GM12872 (cell line): Measurements from ENCODE around the gene CHN2.

Experiments
- TF ChIP-seq, protein P1 (sequence below): IDR thresholded peaks from 3 replicates; pipeline ENCODE4 v1.5.1; 2011; ENCODE audit warnings: low read depth, mild to moderate bottlenecking, low read length, moderate library complexity; ENCODE audit not compliant: insufficient read depth

The CHN2 gene

DNA sequence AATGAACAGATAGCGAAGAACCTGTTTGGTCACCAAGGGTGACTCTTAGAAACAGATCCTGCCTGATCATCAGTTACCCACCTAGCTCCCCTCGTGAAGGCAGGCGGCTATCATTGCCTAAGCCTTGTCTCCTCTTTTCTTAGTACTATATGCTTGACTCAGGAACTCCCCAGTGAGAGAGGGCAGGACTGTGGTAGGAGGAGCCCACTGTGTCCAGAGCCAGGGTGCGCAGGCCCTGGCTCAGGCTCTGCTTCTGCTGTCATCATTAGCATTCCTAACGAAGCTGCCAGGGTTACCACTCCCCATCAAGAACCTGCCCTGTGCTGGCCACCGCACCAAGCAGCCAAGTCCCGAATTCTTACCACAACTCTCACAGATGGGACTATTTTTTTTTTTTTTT, 160.8 kb downstream of the CHN2 start:
- TF ChIP-seq, protein P1, sequence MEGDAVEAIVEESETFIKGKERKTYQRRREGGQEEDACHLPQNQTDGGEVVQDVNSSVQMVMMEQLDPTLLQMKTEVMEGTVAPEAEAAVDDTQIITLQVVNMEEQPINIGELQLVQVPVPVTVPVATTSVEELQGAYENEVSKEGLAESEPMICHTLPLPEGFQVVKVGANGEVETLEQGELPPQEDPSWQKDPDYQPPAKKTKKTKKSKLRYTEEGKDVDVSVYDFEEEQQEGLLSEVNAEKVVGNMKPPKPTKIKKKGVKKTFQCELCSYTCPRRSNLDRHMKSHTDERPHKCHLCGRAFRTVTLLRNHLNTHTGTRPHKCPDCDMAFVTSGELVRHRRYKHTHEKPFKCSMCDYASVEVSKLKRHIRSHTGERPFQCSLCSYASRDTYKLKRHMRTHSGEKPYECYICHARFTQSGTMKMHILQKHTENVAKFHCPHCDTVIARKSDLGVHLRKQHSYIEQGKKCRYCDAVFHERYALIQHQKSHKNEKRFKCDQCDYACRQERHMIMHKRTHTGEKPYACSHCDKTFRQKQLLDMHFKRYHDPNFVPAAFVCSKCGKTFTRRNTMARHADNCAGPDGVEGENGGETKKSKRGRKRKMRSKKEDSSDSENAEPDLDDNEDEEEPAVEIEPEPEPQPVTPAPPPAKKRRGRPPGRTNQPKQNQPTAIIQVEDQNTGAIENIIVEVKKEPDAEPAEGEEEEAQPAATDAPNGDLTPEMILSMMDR = no peak

DNA sequence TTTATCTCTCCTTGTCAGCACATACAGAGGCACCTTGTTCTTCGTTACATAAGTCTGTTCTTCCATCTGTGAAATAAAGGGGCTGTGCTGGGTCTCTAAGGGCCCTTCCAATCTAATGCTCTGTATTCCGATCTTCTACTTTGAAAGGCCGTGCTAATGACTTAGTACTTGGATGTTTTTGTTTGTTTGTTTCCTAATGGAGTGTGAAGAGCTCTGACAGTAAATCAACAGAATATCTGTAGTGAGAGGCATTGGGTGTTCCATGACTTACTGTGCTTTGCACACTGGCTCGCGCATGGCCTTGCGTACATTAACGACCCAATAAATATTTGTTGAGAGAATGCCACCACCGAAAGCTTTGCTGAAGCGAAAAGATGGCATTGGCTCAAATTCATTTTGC, 162.1 kb downstream of the CHN2 start:
- TF ChIP-seq, protein P1 = no peak

DNA sequence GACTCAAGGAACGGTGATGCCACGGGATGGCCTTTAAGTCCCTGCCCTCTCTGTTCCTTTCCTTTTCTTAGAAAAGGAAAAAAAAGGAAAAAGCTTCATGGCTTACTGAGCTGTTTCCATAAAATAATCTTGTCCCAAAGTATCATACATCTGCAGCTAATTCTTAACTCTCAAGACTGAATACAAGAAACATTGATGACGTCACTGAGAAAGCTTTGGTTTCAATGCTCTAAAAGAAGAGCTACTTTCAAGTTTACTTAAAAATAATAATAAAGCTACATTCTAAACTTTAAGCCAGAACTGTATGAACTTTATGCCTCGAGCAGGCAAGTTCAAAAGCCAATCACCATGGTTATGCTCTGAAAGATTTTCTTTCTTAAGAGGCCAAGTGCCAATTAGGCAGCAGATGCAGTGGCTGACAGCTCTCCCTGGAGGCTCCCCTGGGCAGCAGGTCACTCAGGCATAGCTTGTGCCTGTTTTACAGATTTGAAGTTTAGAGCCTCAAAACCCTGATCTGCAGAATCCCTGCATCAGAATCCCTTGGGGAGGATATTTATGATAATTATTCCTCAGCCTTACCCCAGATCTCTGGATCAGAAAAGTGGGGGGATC, 165.0 kb downstream of the CHN2 start:
- TF ChIP-seq, protein P1 = no peak

DNA sequence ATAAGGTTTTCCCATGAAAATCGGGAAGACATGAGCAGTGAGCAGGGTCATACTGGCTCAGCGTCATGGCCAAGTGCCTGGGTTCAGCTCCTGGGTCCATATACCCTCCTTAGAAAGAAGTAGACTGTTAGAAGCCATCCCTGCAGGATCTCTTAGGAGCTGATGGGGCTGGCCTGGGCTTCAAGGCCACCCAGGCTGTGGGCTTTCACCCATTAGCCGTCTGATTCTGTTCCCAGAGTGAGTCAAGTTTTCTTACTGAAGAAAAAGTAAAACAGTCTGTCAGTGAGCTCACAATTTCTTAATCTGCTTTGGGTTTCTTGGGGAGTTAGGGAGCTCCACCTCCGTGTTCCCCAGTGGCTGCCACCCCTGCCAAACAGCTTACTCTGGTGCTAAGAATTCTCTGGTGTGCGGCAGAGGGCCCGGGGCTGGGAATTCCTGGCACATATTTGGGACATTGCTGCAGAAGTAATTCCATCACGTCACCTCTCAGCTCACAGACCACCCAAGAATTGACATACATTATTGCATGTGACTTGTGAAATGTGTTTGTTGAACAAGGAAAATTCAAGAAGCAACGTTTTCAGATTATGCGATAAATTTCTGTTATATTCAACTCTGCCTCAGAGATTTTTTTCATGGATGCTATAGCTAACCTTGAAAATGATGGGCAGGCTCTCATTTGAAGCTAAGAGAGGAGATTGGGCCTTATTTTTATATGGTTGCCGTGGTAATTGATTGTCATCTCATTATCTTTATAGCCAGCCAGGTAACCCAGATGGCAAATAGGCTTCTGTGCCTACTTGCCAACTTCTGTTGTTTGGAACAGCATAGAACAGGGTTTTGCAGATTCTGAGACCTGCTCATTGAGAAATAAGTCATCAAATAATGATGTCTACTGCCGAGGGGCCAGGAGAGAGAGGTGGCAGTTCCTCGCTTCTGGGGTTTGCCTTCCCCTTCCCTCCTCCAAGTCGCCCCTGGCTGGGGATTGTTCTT, 166.4 kb downstream of the CHN2 start:
- TF ChIP-seq, protein P1 = no peak

- TF ChIP-seq, protein P1 = no peak
Observed at GRCh38 chr7:29362380-29362779, 167.8 kb downstream of the CHN2 start.

DNA sequence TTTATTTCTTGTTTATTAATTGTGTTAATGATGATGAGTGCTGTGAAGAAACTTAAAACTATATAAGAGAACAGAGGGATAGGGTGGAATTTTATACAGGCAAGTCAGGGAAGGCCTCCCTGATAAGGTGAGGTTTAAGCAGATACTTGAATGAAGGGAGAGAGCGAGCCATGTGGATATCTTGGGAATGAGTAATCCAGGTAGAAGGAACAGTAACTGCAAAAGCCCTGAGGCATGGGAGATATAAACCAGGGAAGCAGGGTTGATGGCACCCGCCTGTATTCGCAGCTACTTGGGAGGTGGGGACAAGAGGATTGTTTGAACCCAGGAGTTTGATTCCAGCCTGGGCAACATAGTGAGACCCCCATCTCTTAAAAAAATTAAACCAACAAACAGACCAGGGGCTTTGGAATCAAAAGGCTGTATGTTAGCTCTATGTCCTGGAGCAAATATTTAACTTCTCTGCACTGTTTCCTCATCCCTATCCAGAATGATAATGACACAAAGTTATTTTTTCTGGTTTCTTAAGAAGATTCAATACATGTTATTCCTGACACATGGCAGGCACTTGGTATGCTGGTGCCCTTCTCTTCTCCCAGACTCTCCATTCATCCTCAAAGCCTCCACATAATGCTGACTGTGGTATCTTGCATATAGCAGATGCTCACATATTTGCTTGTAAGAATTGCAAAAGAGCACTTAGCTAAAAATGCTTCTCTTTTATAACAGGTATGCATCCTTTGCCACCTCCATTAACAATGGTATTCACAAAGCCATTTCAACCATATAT, 169.3 kb downstream of the CHN2 start:
- TF ChIP-seq, protein P1 = no peak

DNA sequence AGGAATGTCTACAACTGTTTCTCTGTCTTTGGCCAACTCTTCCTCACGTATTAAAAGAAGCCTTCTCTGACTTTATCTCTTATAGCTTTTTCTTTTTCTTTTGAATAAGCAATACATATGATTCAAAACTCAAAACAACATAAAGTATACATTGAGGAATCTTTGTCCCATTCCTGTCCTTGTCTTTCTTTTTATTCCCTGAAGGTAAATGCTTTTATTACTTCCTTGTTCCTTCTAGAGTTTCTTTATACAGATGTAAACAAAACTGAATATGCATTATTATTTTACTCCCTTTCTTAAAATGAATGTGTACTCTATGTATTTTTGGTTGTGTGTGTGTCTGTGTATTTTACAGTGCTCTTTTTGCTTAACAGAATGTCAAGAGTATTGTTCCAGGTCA, 170.1 kb downstream of the CHN2 start:
- TF ChIP-seq, protein P1 = no peak
